Smooth muscle cell of bladder (primary cell): ENCODE data around the gene SOD2. TPM values are rescaled to one million over a fixed set of nuclear protein-coding genes. Genes with fewer than 3 reads are reported as not detected.

Source experiments
- total RNA-seq: library from RNA; depleted of rRNA; stranded (reverse); fragments of >200 nt; gene quantifications from 2 replicates; pipeline ENCODE4 v1.2.3, GENCODE V29; 2014

Gene SOD2
- 1,358 and 2,648 TPM in 2 replicates for total RNA-seq

GRCh38 chr6:159693128-159693893 lies at the start of gene SOD2:
SOD2 (minus strand) TSS chr6:159693241; CDS start chr6:159693167, 74 bp downstream.

GRCh38 chr6:159726918-159727716 lies 34.1 kb upstream of the SOD2 start, which contains the start of gene WTAP:
WTAP (plus strand) TSS chr6:159727506; CDS start chr6:159736266, 8,760 bp downstream.

Other genes with a start within 250 kb of the SOD2 start
- gene WTAP, start 34.3 kb upstream of the SOD2 start, total RNA-seq, result 112 and 146 TPM in 2 replicates
- gene ACAT2, start 68.8 kb upstream of the SOD2 start, total RNA-seq, result 88.2 and 95.7 TPM in 2 replicates
- 153 and 234 TPM in 2 replicates for gene TCP1, start 96.4 kb upstream of the SOD2 start, total RNA-seq
- gene MRPL18, start 97.2 kb upstream of the SOD2 start, total RNA-seq, result 78.9 and 89.1 TPM in 2 replicates
- 0.74 TPM in 1 of 2 replicates, not detected in the other for gene PNLDC1, start 107.0 kb upstream of the SOD2 start, total RNA-seq
- gene MAS1, start 197.7 kb upstream of the SOD2 start, total RNA-seq, result under 0.01 and 0.09 TPM in 2 replicates